Measurements from ENCODE around the gene MGRN1. TPM values are rescaled to one million over a fixed set of nuclear protein-coding genes. Genes with fewer than 3 reads are reported as not detected.
"Not testable (repeated sequence)": the region's sequence is repeated elsewhere in the genome, so short reads cannot be mapped to it uniquely, and the experiment has no call there.

Gene MGRN1
- total RNA-seq, 2 donors from 2014 or later = 56.0 to 64.5 TPM

- no peak for DNase-seq (ENCODE audit: low spot score)
- Histone ChIP-seq H3K4me1 (ENCODE audit: control insufficient read depth in 1 of 2, low read depth in 2 of 2) (no peaks in the 10 kb centered on the region), H3K9me3 (no peaks in the 10 kb centered on the region), H3K27ac (no peak overlapping the region), H3K4me3 (no peak overlapping the region), H3K36me3 (peaks cover 26% of the 10 kb centered on the region), H3K27me3 (replicated peaks; ENCODE audit: insufficient read depth) (no peaks in the 10 kb centered on the region)
- no peak for ATAC-seq (ENCODE audit: insufficient number of reproducible peaks, low FRiP score, low read depth)
- TF ChIP-seq CTCF (IDR thresholded peaks at IDR 0.05) = no peak
Observed at GRCh38 chr16:4649744-4650442, 25.3 kb downstream of the MGRN1 start.

GRCh38 chr16:4650443-4651074 is 25.9 kb downstream of the MGRN1 start:
- H3K4me1 ChIP-seq (ENCODE audit: control insufficient read depth in 1 of 2, low read depth in 2 of 2); H3K9me3 ChIP-seq; H3K27ac ChIP-seq; DNase-seq (ENCODE audit: low spot score); ATAC-seq (ENCODE audit: insufficient number of reproducible peaks, low FRiP score, low read depth); H3K4me3 ChIP-seq; H3K27me3 ChIP-seq (replicated peaks; ENCODE audit: insufficient read depth): not testable (repeated sequence)
- TF ChIP-seq CTCF (IDR thresholded peaks at IDR 0.05) = peak; percentile 54
- H3K36me3 ChIP-seq = peaks cover 28% of the 10 kb centered on the region

- no peaks in the 10 kb centered on the region for H3K4me1 ChIP-seq (ENCODE audit: control insufficient read depth in 1 of 2, low read depth in 2 of 2)
- no peak for TF ChIP-seq CTCF (IDR thresholded peaks at IDR 0.05)
- H3K9me3 ChIP-seq = no peaks in the 10 kb centered on the region
- peaks cover 36% of the 10 kb centered on the region for H3K36me3 ChIP-seq
- DNase-seq (ENCODE audit: low spot score) (no peak), ATAC-seq (ENCODE audit: insufficient number of reproducible peaks, low FRiP score, low read depth) (no peak)
- no peak overlapping the region for H3K27ac ChIP-seq
- no peak overlapping the region for H3K4me3 ChIP-seq
- H3K27me3 ChIP-seq (replicated peaks; ENCODE audit: insufficient read depth) = no peaks in the 10 kb centered on the region
Observed at GRCh38 chr16:4651827-4652226, 27.2 kb downstream of the MGRN1 start.

GRCh38 chr16:4652561-4652960 is 27.9 kb downstream of the MGRN1 start:
- ATAC-seq (ENCODE audit: insufficient number of reproducible peaks, low FRiP score, low read depth) = no peak
- Histone ChIP-seq H3K27ac (no peak overlapping the region), H3K36me3 (peaks cover 43% of the 10 kb centered on the region), H3K4me1 (ENCODE audit: control insufficient read depth in 1 of 2, low read depth in 2 of 2) (no peaks in the 10 kb centered on the region), H3K4me3 (no peak overlapping the region), H3K27me3 (replicated peaks; ENCODE audit: insufficient read depth) (no peaks in the 10 kb centered on the region), H3K9me3 (no peaks in the 10 kb centered on the region)
- DNase-seq (ENCODE audit: low spot score) = no peak
- TF ChIP-seq CTCF (IDR thresholded peaks at IDR 0.05) = no peak

GRCh38 chr16:4654011-4654963 is 29.7 kb downstream of the MGRN1 start:
- no peak for TF ChIP-seq CTCF (IDR thresholded peaks at IDR 0.05)
- no peaks in the 10 kb centered on the region for H3K27me3 ChIP-seq (replicated peaks; ENCODE audit: insufficient read depth)
- H3K4me1 ChIP-seq (ENCODE audit: control insufficient read depth in 1 of 2, low read depth in 2 of 2) = peaks cover 0 to under 1% of the 10 kb centered on the region in 2 donors
- DNase-seq (ENCODE audit: low spot score) (no peak), ATAC-seq (ENCODE audit: insufficient number of reproducible peaks, low FRiP score, low read depth) (no peak)
- H3K4me3 ChIP-seq = no peak overlapping the region
- peaks cover 54% of the 10 kb centered on the region for H3K36me3 ChIP-seq
- H3K27ac ChIP-seq = no peak overlapping the region
- no peaks in the 10 kb centered on the region for H3K9me3 ChIP-seq

Measured in thoracic aorta (tissue), 2 donors.